ENCODE results near the gene EIF2B4.
"Not testable (repeated sequence)": the region's sequence is repeated elsewhere in the genome, so short reads cannot be mapped to it uniquely, and the experiment has no call there.

The EIF2B4 gene

DNA sequence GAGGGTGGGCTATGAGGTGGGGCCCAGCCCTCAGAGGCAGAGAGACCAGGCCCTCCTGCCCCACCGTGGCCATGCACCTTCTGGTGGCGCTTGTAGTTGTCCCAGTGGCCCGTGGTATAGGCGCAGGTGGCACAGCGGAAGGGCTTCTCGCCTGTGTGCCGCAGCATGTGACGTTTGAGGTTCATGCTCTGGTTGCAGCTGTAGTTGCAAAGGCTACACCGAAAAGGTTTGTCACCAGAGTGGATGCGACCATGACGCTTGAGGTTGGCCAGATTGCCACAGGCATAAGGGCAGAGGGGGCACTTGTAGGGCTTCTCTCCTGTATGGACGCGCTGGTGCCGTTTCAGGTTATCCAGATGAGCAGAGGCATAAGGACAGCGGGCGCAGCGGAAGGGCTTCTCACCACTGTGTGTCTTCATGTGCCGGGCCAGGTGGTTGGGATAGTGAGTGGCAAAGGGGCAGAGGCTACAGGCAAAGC lies 7.5 kb upstream of the EIF2B4 start:
- DNase-seq, result no peak

DNA sequence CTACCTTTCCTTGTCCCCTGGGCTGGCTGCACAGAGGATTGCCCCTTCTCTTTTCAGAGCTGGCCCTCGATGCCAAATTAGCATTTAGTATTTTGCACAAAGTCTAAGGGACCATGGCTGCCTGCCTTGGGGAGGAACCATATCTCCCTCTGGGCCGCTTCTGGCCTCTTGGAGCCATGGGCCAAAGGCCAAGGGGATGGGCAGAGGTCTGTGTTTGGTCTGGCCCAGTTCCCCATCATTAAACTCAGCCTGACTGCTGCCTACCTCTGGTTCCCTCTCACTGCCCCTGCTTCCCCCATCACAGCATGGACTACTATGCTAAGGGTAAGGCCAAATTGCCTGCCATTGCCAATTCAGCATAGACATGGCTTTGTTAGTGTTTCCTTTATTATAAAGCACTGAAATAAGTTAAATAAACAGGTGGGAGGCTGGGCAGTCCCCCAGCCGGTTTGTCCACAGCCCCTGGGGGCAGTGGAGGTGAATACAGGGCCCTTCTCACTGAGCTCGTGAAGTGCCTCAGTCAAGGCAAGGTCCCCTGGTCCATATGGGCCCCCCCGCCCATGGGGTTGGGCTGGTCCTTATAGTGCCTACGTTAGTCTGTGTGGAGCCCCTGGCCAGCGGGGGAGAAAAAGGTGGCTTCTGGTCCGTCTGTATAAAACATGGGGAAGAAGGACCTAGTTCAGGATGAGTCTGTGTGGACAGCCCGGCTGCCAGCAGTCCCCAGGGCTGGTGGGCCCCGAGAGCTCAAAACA lies 6.9 kb upstream of the EIF2B4 start:
- DNase-seq, result no peak

DNA sequence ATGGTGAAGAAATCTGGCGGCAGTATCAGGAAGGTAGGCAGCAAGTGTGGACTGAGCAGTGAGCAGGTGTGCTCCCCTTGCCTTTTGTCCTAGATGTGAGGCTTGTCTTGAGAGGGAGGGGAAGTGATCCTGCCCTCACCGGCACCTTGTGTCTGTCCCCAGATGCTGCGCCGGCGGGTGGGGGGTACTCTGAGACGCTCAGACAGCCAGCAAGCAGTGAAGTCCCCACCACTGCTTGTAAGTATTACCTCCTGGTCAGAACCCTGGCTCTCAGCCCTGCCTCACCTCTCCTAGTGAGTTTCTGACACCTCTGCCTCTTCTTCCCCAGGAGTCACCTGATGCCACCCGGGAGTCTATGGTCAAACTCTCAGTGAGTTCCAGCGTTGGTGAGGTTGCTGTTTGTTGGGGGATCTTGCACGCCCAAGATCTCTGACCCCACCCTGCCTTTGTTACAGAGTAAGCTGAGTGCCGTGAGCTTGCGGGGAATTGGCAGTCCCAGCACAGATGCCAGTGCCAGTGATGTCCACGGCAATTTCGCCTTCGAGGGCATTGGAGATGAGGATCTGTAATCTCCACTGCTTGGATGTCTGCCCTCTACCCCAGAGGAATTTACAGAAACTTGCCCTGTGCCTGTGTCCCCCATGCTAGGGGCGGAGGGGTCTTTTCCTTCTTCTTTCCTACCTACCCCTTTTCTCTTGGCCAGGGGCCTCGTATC lies 6.2 kb upstream of the EIF2B4 start:
- DNase-seq, result no peak

DNA sequence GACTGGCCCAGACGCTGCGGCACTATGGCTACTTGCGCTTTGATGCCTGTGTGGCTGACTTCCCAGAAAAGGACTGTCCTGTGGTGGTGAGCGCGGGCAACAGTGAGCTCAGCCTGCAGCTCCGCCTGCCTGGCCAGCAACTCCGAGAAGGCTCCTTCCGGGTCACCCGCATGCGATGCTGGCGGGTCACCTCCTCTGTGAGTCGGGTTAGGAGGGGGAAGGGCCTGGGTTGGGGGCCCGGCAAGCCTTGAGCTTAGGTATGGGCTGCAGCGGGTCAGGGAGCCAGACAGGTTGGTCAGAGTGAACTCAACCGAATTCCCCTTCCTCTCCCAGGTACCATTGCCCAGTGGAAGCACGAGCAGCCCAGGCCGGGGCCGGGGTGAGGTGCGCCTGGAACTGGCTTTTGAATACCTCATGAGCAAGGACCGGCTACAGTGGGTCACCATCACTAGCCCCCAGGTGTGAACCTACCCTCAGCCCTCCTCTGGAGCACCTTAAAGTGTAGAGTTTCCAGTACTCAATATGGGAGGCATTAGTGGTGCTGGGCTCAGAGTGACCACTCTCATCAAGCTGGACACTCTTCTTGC lies 5.5 kb upstream of the EIF2B4 start:
- DNase-seq, result no peak

DNA sequence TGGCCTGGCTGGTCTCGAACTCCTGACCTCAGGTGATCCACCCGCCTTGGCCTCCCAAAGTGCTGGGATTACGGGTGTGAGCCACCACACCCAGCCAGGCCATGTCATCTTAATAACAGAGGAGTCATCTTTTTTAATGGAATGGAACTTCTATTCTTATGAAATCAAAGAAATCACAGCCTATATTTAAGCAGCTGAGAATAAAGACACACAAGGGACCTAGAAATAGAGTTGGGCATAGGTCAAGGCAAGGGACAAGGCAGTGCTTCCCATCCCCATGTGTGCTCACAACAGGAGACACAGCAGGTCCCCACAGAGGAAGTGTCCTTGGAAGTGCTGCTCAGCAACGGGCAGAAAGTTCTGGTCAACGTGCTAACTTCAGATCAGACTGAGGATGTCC lies 3.4 kb upstream of the EIF2B4 start:
- DNase-seq, result no peak

DNA sequence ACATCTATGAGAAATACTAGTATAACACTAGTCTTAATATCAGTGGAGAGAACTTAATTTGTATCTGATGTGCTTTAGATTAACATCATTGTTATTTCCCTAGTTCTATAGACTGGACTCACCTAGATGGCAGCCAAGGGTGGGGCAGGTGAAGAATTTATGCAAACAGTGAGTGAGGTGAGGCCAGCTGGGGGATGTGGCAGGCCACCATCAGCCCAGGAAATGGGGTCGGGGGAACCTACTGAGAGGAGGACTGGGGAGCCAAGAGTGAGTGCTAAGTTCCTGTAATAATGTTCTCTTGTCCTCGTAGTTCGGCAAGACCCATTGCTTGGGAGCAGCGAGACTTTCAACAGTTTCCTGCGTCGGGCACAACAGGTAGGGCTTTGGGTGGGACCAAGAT lies 2.8 kb upstream of the EIF2B4 start:
- no peak for DNase-seq

DNA sequence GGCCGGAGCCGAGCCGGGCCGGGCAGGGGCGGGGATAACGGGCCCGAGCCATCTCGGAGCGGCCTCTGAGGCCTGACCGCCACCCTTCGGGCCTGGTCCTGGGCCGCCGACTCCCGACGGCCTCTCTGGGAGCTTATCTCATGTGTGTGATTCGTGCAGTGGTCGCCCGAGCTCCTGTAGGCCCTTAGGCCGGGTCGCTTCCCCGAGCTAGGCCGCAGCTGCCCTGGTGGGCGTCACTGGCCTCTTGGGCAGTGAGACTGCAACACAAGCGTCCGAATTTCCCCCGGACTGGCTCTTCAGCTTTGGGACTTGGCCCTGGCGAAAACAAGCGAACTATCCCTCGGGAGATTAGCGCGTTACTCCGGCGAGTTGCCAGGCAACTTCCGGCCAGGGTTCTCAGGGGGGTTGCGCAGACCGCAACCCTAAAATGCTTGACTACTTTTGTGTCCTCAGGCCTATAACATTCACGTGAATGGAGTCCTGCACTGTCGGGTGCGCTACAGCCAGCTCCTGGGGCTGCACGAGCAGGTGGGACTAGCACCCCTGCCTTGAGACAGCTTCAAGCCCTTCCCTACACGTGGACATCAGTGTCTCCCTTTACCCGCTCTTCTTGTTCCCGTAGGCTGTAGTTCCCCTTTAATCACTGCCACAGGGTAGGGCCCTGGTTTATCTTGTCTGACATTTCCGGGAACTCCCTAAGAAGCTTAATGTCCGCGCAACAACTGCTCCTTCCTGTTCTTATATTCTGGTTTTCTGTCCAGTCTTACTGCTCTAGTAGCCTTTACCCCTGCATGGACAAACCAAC lies 880 bp upstream of the EIF2B4 start:
- no peak for DNase-seq

DNA sequence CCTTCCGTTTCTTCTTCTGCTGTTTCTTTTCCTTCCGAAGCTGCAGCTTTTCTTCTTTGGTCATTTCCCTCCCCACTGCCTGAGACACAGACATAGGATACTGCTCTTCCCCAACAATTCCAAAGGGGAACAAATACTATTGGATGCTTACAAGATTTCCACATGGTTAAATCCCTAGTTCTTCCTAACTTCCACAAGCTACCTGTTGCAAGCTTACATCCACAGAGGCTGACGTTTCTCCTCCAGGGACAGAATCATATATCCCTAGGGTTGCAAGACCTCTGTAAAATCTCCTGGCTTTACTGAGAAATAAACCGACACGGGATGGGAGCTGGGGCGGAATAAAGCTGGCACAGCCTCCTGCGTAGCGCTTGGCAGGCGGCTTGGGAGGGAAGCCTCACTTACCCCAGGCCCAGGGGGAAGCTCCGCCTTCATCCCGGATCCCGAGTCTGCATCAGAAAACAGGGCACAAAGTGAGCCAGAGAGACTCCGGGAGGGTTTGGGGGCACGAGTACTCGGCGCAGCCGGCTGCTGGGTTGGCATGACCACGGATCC lies 590 bp downstream of the EIF2B4 start:
- DNase-seq, result peak; percentile 50

DNA sequence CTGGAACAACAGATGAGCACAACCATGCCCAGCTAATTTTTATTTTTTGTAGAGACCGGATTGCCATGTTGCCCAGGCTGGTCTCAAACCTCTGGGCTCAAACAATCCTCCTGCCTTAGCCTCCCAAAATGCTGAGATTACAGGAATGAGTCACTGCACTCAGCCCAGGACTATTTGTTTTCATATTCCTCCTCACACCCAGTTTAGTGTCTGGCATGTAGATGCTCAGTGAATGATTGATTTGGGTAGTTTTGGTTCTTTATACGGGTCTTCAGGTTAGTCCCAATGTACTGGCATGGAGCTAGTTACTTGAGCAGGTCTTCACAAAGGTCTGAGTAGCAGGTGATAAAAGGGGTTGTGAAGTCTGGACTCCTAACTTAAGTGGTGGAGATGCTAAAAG lies 6.2 kb downstream of the EIF2B4 start:
- no peak for DNase-seq

DNA sequence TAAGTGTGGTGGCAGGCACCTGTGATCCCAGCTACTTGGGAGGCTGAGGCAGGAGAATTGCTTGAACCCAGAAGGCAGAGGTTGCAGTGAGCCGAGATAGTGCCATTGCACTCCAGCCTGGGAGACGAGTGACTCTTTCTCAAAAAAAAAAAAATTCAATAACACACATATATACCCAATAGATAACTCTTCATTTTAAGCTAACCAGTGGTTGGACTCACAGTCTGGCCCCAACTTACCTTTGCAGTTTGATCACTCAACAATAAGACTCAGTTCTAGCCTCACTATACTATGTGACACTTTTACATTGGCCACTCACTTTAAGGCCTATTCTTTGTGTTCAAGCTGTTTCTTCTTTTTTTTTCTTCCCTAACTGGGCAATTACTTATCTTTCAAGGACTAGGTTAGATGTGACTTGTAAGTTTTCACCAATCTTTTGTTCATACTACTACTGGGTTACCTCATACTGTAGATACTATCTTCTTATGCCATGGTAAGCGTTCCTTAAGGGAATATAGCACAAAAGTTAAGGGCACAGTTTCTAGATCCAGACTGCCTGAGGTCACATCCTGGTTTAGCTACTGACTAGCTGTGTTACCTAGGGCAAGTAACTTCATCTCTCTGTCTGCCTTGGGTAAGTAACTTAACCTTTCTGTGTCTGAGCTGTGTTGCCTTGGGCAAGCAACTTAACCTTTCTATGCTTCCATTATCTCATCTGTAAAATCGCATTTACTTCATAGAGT lies 7.3 kb downstream of the EIF2B4 start:
- DNase-seq, result no peak

DNA sequence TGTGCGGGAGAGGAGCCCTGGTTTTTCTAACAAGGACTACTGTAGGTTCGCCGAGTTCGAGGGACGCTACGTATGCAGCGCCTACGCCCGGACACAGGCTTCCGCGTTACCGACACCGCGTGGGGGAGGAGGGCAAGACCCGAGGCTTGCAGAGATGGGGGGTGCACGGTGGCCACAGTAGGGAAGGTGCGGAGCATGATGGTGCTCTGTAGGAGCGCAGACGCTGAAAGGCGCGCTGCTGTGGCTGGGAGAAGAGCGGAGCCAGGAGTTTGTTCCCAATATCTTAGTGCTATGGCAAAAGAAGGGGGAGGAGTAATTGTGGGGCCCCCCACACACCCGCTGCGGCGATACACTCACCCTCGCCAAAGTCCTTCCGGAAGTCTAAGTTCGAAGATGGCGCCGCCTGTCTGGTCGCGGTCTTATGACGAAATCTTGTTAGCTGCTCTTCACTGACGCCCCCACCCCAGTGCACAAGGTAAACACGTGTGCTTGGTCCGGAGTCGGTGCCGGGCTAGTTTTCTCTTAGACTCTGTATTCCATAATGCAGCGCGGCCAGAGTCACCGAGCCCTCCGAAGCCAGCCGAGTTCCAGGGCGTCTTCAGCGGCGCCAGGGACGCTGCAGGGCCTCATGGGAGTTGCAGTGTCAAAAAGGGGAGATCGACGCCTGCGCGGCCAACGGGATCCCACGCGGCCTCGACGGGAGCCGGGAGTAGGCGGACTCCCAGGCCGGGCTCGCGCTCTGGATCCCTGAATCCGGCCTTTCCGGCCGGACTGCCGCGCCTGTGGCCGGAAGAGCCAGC lies 13.6 kb downstream of the EIF2B4 start, which contains the start of gene GTF3C2:
TSS of gene GTF3C2 (minus strand) at position 383 of the 800 bp plus-strand sequence. CDS start 13,210 bp downstream, outside the sequence.
- peak; percentile 91 for DNase-seq

DNA sequence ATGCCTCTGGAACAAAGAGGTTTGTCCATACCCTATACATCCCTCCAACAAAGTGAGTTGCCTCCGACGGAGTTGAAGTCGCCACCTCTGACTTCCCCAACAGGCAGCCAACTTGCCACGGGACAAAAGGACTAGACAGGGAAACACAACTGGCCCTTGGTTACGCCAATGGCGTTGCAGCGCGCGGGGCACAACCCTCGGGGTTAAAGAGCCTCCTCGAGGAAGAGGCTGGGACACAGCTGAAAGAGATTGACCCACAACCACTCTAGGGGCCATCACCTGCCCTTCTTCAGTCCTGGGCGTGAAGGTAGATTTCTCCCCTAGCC lies 14.1 kb downstream of the EIF2B4 start:
- DNase-seq, result no peak

DNA sequence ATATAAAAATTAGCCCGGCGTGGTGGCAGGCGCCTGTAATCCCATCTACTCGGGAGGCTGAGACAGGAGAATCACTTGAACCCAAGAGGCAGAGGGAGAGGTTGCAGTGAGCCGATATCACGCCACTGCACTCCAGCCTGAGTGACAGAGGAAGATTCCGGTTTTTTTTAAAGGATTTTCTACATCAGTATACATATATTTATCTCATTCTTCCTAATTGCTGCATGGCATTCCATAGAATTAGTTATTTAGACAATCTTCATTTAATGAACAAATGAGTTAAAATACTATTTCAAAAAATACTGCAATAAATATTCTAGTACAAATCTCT lies 15.6 kb downstream of the EIF2B4 start:
- DNase-seq, result no peak

DNA sequence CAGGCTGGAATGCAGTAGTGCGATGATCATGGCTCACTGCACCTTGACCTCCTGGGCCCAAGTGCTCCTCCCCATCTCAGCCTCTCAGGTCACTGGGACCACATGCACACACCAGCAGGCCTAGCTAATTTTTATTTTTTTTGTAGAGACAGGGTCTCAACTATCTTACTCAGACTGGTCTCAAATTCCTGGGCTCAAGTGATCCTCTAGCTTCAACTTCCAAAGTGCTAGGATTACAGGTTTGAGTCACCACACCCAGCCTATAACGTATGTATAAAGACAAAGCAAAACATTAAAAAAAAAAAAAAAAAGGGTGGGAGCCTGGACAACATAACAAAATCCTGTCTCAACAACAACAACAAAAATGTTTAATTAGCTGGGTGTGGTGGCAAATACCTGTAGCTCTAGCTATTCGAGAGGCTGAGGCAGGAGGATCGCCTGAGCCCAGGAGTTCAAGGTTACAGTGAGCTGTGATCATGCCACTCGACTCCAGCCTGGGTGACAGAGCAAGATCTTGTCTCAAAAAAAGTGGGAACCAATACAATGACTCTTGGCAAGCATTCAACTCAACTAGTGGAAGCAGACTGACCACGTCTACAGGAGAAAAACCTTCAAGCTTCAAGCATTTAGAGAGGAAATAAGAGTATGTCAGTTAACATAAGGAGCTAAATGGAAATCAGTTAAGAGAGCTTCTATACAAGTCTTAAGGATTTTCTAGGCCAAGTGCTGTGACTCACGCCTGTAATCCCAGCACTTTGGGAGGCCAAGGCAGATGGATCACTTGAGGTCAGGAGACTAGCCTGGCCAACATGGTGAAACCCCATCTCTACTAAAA lies 16.2 kb downstream of the EIF2B4 start:
- DNase-seq, result no peak

DNA sequence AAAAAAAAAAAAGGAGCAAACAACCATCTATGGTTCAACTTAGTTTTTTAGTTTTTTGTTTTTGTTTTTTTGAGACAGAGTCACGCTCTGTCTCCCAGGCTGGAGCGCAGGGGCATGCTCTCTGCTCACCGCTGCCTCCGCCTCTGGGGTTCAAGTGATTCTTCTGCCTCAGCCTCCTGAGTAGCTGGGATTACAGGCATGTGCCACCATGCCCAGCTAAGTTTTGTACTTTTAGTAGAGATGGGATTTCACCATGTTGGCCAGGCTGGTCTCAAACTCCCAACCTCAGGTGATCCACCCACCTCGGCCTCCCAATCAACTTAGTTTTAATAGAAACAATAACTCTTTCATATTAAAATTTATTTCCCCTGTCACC lies 16.8 kb downstream of the EIF2B4 start:
- not testable (repeated sequence) for DNase-seq

DNA sequence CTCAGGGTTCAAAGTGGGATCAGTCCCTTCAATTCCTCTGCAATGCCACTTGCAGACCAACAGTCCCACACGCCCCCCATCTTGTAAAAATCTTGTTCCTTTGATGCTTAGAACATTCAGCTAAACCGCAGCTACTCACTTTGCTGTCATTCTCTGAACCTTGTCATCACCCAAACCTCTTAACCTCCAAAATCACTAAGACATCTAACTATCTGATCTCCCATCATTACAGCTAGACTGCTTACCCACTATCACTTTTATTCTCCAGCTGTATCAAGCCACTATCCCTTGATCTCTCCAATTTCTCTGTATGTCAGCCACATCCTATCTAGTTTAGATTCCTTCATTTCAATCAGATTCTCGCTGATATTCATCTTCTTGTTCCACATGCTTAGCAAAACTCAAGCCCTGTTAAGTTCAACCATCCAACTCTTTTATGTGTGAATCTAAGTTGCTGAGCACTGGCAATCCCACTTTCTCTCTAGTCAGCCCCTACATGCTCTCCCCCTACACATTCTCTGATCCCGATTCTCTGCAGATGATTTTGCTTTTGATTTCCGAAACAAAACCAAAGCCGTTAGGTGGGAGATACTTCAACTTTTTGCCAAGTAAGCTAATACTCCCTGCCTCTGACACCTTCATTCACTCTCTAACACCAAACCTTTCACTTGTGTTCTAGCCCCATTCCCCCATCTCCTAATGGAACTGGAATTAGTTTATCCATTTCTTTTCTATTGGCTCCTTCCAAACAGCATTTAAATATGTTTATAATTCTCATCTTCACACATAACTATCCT lies 18.1 kb downstream of the EIF2B4 start:
- no peak for DNase-seq

DNA sequence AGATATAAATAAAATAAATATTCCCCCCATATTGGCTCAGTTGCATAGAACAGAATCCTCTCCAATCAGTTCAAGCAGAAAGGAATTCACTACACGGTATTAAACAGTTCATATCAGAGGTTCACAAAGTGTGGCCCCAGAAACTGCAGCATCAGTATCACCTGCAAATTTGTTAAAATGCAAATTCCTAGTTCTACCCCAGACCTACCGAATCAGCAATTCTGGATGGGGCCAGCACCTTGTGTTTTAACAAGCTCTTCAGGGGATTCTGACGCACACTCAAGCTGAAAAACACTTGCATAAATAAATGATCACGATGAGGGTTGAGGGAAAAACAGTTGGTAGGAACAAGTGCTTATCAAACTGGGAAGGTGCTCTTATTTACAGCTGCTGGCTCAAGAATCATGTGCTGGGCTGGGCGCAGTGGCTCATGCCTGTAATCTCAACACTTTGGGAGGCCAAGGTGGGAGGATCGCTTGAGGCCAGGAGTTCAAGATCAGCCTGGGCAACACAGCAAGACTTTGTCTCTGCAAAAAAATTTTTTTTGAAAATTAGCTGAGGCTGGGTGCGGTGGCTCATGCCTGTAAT lies 19.9 kb downstream of the EIF2B4 start:
- DNase-seq, result no peak

DNA sequence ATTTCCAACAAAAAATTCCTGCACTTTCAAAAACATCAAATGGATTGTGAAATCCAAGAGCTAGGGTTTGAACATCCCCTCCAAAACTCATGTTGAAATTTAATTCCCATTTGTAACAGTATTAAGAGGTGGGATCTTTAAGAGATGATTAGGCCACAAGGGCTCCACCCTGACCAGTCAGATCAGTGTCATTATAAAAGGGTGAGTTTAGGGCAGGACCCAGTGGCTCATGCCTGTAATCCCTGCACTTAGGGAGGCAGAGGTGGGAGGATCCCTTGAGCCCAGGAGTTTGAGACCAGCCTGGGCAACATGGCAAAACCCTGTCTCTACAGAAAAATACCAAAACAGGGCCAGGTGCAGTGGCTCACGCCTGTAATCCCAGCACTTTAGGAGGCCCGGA lies 22.5 kb downstream of the EIF2B4 start:
- DNase-seq, result no peak

DNA sequence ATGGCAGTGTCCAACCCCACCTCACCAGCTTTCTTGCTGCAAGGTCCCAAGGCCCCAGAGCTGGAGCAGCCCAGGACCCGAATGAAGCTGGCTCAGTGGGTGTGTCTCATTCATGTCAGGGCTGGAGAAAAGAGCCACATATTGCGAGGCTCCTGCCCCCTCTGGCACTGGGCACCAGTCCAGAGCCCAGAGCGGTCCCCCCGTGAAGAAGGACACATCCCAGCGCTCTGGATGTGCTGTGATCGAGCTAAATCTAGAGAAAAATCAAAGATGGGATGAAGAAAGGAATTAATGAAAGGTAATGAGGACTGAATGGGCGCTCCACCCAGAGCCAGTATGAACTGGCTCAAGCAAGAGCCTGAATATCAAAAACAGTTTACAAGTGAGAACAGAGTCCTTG lies 34.0 kb downstream of the EIF2B4 start:
- no peak for DNase-seq
